K562 (cell line): ENCODE data around the gene ATP2A2. TPM values are rescaled to one million over a fixed set of nuclear protein-coding genes. Genes with fewer than 3 reads are reported as not detected.

Source experiments
- ATAC-seq: fragments of 200-7000 bp; cut with Tn5 transposase; 3 replicates; pipeline ENCODE4 v1.9.1; 2020; ENCODE audit warnings: moderate library complexity
- BruUV-seq: library from RNA; stranded (reverse); fragments of 400-500 nt; replicated peaks from 2 replicates; lab custom pipeline; 2021; lab: Mats Ljungman, UMichigan
- CTCF ChIA-PET: fragments of 300-600 bp; formaldehyde crosslinking; extraction: SDS; loops from one replicate; lab custom pipeline; 2021; ENCODE audit warnings: low intra/inter-chr PET ratio; lab: Yijun Ruan, JAX
- POLR2A ChIA-PET: fragments of 300-600, 350-650 bp; sonication (Branson Sonifier 250); formaldehyde crosslinking; extraction: SDS; loops from one replicate; lab custom pipeline; 2021; ENCODE audit warnings: antibody characterized with exemption, inconsistent platforms; lab: Yijun Ruan, JAX
- DNase-seq, 4 experiments: peaks; one replicate each; pipeline versions ENCODE4 v3.0.0 to v3.0.0-alpha.2; 2011 to 2018; ENCODE audit warnings: low spot score in 3 of 4, mixed read lengths in 3 of 4; ENCODE audit errors: extremely low read depth in 1 of 4
- FAIRE-seq: peaks from 2 replicates; lab custom pipeline; 2011; peaks lifted over from hg19 to GRCh38; lab: Jason Lieb, UNC
- H2AFZ ChIP-seq: 2 replicates; pipeline ENCODE4 v1.6.0; 2011; ENCODE audit warnings: low read depth, low read length, control low read depth, inconsistent platforms
- H3K27ac ChIP-seq: fragments of 200-600 bp; 3 replicates; pipeline ENCODE4 v1.8.0; 2011; ENCODE audit warnings: low read depth, mild to moderate bottlenecking, control low read depth, inconsistent platforms, low read length, moderate library complexity, mixed read lengths; ENCODE audit errors: extremely low read depth
- H3K27me3 ChIP-seq, 2 experiments: fragments of 300-600 bp in 1 of 2; 2 replicates in 1 of 2; 3 replicates in 1 of 2; pipeline versions ENCODE4 v1.6.0 to v1.8.0; 2011; ENCODE audit warnings: inconsistent platforms in 2 of 2, low read length in 2 of 2, mild to moderate bottlenecking in 1 of 2, mixed read lengths in 1 of 2, moderate library complexity in 1 of 2; ENCODE audit not compliant: control insufficient read depth in 2 of 2, insufficient read depth in 2 of 2
- H3K36me3 ChIP-seq: fragments of 300-600 bp; 3 replicates; pipeline ENCODE4 v1.8.0; 2011; ENCODE audit warnings: mild to moderate bottlenecking, low read length, inconsistent platforms; ENCODE audit not compliant: control insufficient read depth, insufficient read depth
- H3K4me1 ChIP-seq, 2 experiments: fragments of 200-600 bp in 1 of 2; replicated peaks in 1 of 2; 2 replicates in 1 of 2; 3 replicates in 1 of 2; pipeline versions ENCODE4 v1.5.1 to v1.8.0; 2011; ENCODE audit warnings: inconsistent platforms in 2 of 2, low read length in 2 of 2, mild to moderate bottlenecking in 1 of 2, mixed read lengths in 1 of 2, moderate library complexity in 1 of 2; ENCODE audit not compliant: control insufficient read depth in 2 of 2, insufficient read depth in 2 of 2
- H3K4me2 ChIP-seq: 2 replicates; pipeline ENCODE4 v1.6.1; 2011; ENCODE audit warnings: low read length, control low read depth, inconsistent platforms, mixed read lengths; ENCODE audit not compliant: insufficient read depth
- H3K4me3 ChIP-seq: fragments of 200-600 bp; sonication (generic), shearing (Covaris generic); 2 replicates; pipeline ENCODE4 v1.5.1; 2016; ENCODE audit warnings: control low read depth, inconsistent platforms
- H3K79me2 ChIP-seq: fragments of 200-600 bp; 3 replicates; pipeline ENCODE4 v1.8.0; 2011; ENCODE audit warnings: low read length, inconsistent platforms; ENCODE audit not compliant: control insufficient read depth, insufficient read depth
- H3K9ac ChIP-seq, 2 experiments: 2 replicates each; pipeline versions ENCODE4 v1.6.0 to v1.6.1; 2011; ENCODE audit warnings: low read depth in 2 of 2, low read length in 2 of 2, control low read depth in 1 of 2, inconsistent platforms in 1 of 2, mild to moderate bottlenecking in 1 of 2, mixed read lengths in 1 of 2; ENCODE audit not compliant: insufficient read depth in 1 of 2
- H3K9me1 ChIP-seq: one replicate; pipeline ENCODE4 v1.6.0; 2011; ENCODE audit warnings: inconsistent platforms, mild to moderate bottlenecking, low read length, moderate library complexity; ENCODE audit not compliant: control insufficient read depth, insufficient read depth
- H3K9me3 ChIP-seq: replicated peaks from 2 replicates; pipeline ENCODE4 v1.5.1; 2011; ENCODE audit warnings: low read depth, low read length, inconsistent platforms; ENCODE audit not compliant: control insufficient read depth, insufficient read depth
- H4K20me1 ChIP-seq: replicated peaks from 2 replicates; pipeline ENCODE4 v1.6.1; 2011; ENCODE audit warnings: low read length, inconsistent platforms, mixed read lengths; ENCODE audit not compliant: control insufficient read depth, insufficient read depth
- CEBPB ChIP-seq: fragments of 450-650 bp; IDR thresholded peaks from 2 replicates; pipeline ENCODE4 v1.6.1; 2016; ENCODE audit warnings: missing genetic modification characterization, missing compliant biosample characterization
- CEBPG ChIP-seq, 3 experiments: fragments of 200-800 bp in 1 of 3; sonication (Bioruptor generic) in 1 of 3; sonication (generic) in 1 of 3; formaldehyde crosslinking in 1 of 3; IDR thresholded peaks in 2 of 3; conservative IDR thresholded peaks in 1 of 3; 2 replicates each; pipeline versions ENCODE4 v1.6.1 to v1.8.0; 2016 to 2022; ENCODE audit warnings: missing compliant biosample characterization in 2 of 3, missing genetic modification characterization in 2 of 3, mild to moderate bottlenecking in 1 of 3, missing genetic modification reagents in 1 of 3
- HDAC3 ChIP-seq: fragments of 450-650 bp; IDR thresholded peaks from 2 replicates; pipeline ENCODE4 v1.6.1; 2018; ENCODE audit warnings: borderline replicate concordance, mild to moderate bottlenecking, moderate library complexity; ENCODE audit not compliant: partially characterized antibody
- IRF9 ChIP-seq: fragments of 450-650 bp; IDR thresholded peaks from 2 replicates; pipeline ENCODE4 v1.6.1; 2016; ENCODE audit warnings: missing biosample characterization, missing genetic modification characterization
- JUND ChIP-seq, 2 experiments: IDR thresholded peaks; 2 replicates in 1 of 2; 3 replicates in 1 of 2; pipeline ENCODE4 v1.6.1; 2011; ENCODE audit warnings: borderline replicate concordance in 2 of 2, low read depth in 2 of 2, low read length in 2 of 2, improper control_type of control experiment in 1 of 2, missing biosample characterization in 1 of 2, missing genetic modification characterization in 1 of 2, missing genetic modification reagents in 1 of 2
- PCBP1 ChIP-seq: fragments of 200-400 bp; formaldehyde crosslinking; IDR thresholded peaks from 2 replicates; pipeline ENCODE4 v1.6.1; 2018; ENCODE audit warnings: mild to moderate bottlenecking, low read depth, low read length; ENCODE audit not compliant: poor library complexity, severe bottlenecking
- PKNOX1 ChIP-seq: fragments of 450-650 bp; IDR thresholded peaks from 2 replicates; pipeline ENCODE4 v1.6.1; 2016
- SOX6 ChIP-seq: fragments of 450-650 bp; IDR thresholded peaks from 2 replicates; pipeline ENCODE4 v1.6.1; 2014; ENCODE audit warnings: mild to moderate bottlenecking
- TBL1XR1 ChIP-seq, 2 experiments: IDR thresholded peaks; 2 replicates each; pipeline ENCODE4 v1.6.1; 2012; ENCODE audit warnings: improper control_type of control experiment in 2 of 2, low read length in 2 of 2, mild to moderate bottlenecking in 1 of 2
- WGBS: fragments of 100-300 bp; shearing (Covaris generic); methylation state at CpG from one replicate; pipeline ENCODE4 v1.1.6; 2016; ENCODE audit warnings: low coverage, mixed read lengths; ENCODE audit not compliant: insufficient coverage; ENCODE audit errors: missing lambda C conversion rate; 5-methylcytosine and 5-hydroxymethylcytosine counted together
- in situ Hi-C: fragments of 300-500 bp; cut with MboI; formaldehyde crosslinking; loops from 4 replicates; pipeline ENCODE4 v1.15.0; 2018; ENCODE audit warnings: inconsistent platforms, mixed read lengths
- intact Hi-C: fragments of 100-400 bp; cut with micrococcal nuclease; formaldehyde crosslinking; loops from 2 replicates; pipeline ENCODE4 v1.14.2; 2022
- polyA plus RNA-seq, 8 experiments: library from polyadenylated mRNA; depleted of rRNA in 4 of 8; stranded (reverse) in 5 of 8; unstranded in 3 of 8; fragments of >200 nt; fragmentation: Nextera tagmentation in 2 of 8; fragmentation: Illumina TruSeq in 1 of 8; extraction: Ambion mirVana in 2 of 8; extraction: Trizol in 1 of 8; gene quantifications; 2 replicates each; pipeline versions ENCODE4 v1.2.1 to v1.2.3, GENCODE V29; 2011 to 2014; ENCODE audit warnings: inconsistent platforms in 1 of 8, missing spikeins in 1 of 8
- total RNA-seq, 7 experiments: library from RNA; depleted of rRNA in 6 of 7; stranded (reverse); fragments of >200 nt in 6 of 7; fragmentation: Illumina TruSeq in 2 of 7; extraction: Trizol in 2 of 7; gene quantifications; 2 replicates each; pipeline versions ENCODE4 v1.2.1 to v1.2.3, GENCODE V29; 2011 to 2021; ENCODE audit warnings: low replicate concordance in 1 of 7

Gene ATP2A2
- total and polyA plus RNA-seq, 9 of the 15 experiments (the other 6 are each of a cell fraction or from before 2014, with no cell fraction given), result 5.2 to 205 (median 51.6) TPM

- H4K20me1 ChIP-seq, result no peaks in the 10 kb centered on the region
- no peaks in the 10 kb centered on the region for H3K36me3 ChIP-seq
- CTCF ChIA-PET, result interaction anchor here (0.6 kb wide), 1 partner anchor 215 kb away, joined by 4 read pairs; no protein-coding TSS in a partner anchor
- no peak for TF ChIP-seq PCBP1
- no peak overlapping the region for H3K4me2 ChIP-seq
- BruUV-seq, result no TSS peak
- no peak overlapping the region for H3K27ac ChIP-seq
- no peak for FAIRE-seq
- H3K9ac ChIP-seq, result no peak overlapping the region
- no peak for ATAC-seq
- peaks cover 11 to 31% of the 10 kb centered on the region in 2 experiments; a peak in 4 of 5 replicates for H3K4me1 ChIP-seq
- POLR2A ChIA-PET, result interaction anchor here (0.6 to 0.9 kb wide), 3 partner anchors 10 to 22 kb away, joined by 3 to 4 read pairs (median 4); no protein-coding TSS in a partner anchor
- H3K9me1 ChIP-seq, result no peaks in the 10 kb centered on the region
- no peaks in the 10 kb centered on the region for H3K27me3 ChIP-seq
- no peak overlapping the region for H2AFZ ChIP-seq
- WGBS, result 70% methylated on average over 12 of the region's 12 CpGs
- H3K4me3 ChIP-seq, result no peak overlapping the region
- H3K79me2 ChIP-seq, result no peaks in the 10 kb centered on the region
- in situ Hi-C loops (no loop called here), intact Hi-C loops (no loop called here)
- DNase-seq, result no peak
- H3K9me3 ChIP-seq, result no peaks in the 10 kb centered on the region
These were observed 22.6 kb upstream of the ATP2A2 start for GRCh38 chr12:110258466-110258865.

- Histone ChIP-seq H4K20me1 (no peaks in the 10 kb centered on the region), H3K4me1 (peaks cover 19 to 38% of the 10 kb centered on the region in 2 experiments), H3K9me3 (no peaks in the 10 kb centered on the region), H3K27me3 (no peaks in the 10 kb centered on the region), H2AFZ (peak overlapping the region; percentile 45), H3K27ac (no peak overlapping the region), H3K36me3 (no peaks in the 10 kb centered on the region), H3K9me1 (no peaks in the 10 kb centered on the region), H3K4me3 (no peak overlapping the region), H3K79me2 (no peaks in the 10 kb centered on the region), H3K9ac (0 out of 4 replicates have a peak overlapping the region, but pooled peaks of 1 of the 2 experiments have one; percentile 17), H3K4me2 (peak overlapping the region; percentile 50)
- FAIRE-seq (peak; percentile 79), DNase-seq (peak in 2 of 4 experiments; percentile 13 to 70), ATAC-seq (peak; percentile 56)
- CTCF ChIA-PET, result interaction anchor here (0.6 kb wide), 1 partner anchor 8 kb away, joined by 6 read pairs; no protein-coding TSS in a partner anchor
- in situ Hi-C loops (no loop called here), intact Hi-C loops (no loop called here)
- 13% methylated on average over 17 of the region's 17 CpGs for WGBS
- POLR2A ChIA-PET, result interaction anchor here (0.5 kb wide), 1 partner anchor 11 kb away, joined by 4 read pairs; no protein-coding TSS in a partner anchor
- no TSS peak for BruUV-seq
- TF ChIP-seq JUND (IDR thresholded peaks at IDR 0.05; ENCODE audit: borderline replicate concordance, low read depth, low read length) (peak; percentile 25; the same call in 1 of the 2 replicates), JUND (tag; IDR thresholded peaks at IDR 0.05; ENCODE audit: borderline replicate concordance, low read depth, low read length) (no peak), TBL1XR1 (IDR thresholded peaks at IDR 0.05; ENCODE audit: low read length in 2 of 2) (peak in 1 of 2 experiments; percentile 6; a peak in 1 of 4 replicates), CEBPB (tag) (peak; percentile 97), SOX6 (peak; percentile 24; the same call in 1 of the 2 replicates), CEBPG (CRISPR knock-in tag; IDR thresholded peaks at IDR 0.05) (peak; percentile 62; the same call in 1 of the 2 replicates), CEBPG (tag; conservative IDR thresholded peaks at IDR 0.05 in 1 of 2, IDR thresholded peaks at IDR 0.05 in 1 of 2) (peak; percentile 78 to 95), IRF9 (peak; percentile 62; the same call in 1 of the 2 replicates), HDAC3 (peak; percentile 23), PKNOX1 (peak; percentile 71)
These were observed 18.3 kb upstream of the ATP2A2 start for GRCh38 chr12:110262442-110263388.
